ENCODE results near the gene FRRS1. TPM values are rescaled to one million over a fixed set of nuclear protein-coding genes. Genes with fewer than 3 reads are reported as not detected.
"Not testable (repeated sequence)": the region's sequence is repeated elsewhere in the genome, so short reads cannot be mapped to it uniquely, and the experiment has no call there.

FRRS1 gene
- total RNA-seq, 2 experiments from 2014 or later = 2.8 to 3.0 TPM

- POLR2A ChIA-PET = no interaction called here
- CTCF ChIA-PET = no interaction called here
These were observed 2.2 kb upstream of the FRRS1 start for GRCh38 chr1:99768524-99769245.

- CTCF ChIA-PET = interaction anchor here (0.6 kb wide), 1 partner anchor 30 kb away, joined by 3 read pairs; no protein-coding TSS in a partner anchor
- POLR2A ChIA-PET = no interaction called here
These were observed 1.7 kb upstream of the FRRS1 start for GRCh38 chr1:99768104-99768503.

GRCh38 chr1:99764909-99765308, 1.5 kb downstream of the FRRS1 start:
- POLR2A ChIA-PET = no interaction called here
- CTCF ChIA-PET = no interaction called here

- POLR2A ChIA-PET = no interaction called here
- CTCF ChIA-PET = no interaction called here
These were observed 2.0 kb downstream of the FRRS1 start for GRCh38 chr1:99764439-99764838.

GRCh38 chr1:99763956-99764355, 2.5 kb downstream of the FRRS1 start:
- CTCF ChIA-PET = no interaction called here
- POLR2A ChIA-PET = interaction anchor here (0.7 kb wide), 1 partner anchor 458 kb away, joined by 6 read pairs; no protein-coding TSS in a partner anchor

GRCh38 chr1:99761774-99762173, 4.7 kb downstream of the FRRS1 start:
- CTCF ChIA-PET = no interaction called here
- POLR2A ChIA-PET = interaction anchor here (0.7 kb wide), 1 partner anchor 276 kb away, joined by 3 read pairs; a partner anchor contains a TSS

GRCh38 chr1:99759518-99760160, 6.8 kb downstream of the FRRS1 start:
- POLR2A ChIA-PET = no interaction called here
- CTCF ChIA-PET = no interaction called here

GRCh38 chr1:99758686-99759517, 7.5 kb downstream of the FRRS1 start:
- CTCF ChIA-PET, POLR2A ChIA-PET: not testable (repeated sequence)

GRCh38 chr1:99758073-99758511, 8.3 kb downstream of the FRRS1 start:
- CTCF ChIA-PET = no interaction called here
- POLR2A ChIA-PET = no interaction called here

- CTCF ChIA-PET = no interaction called here
- POLR2A ChIA-PET = no interaction called here
These were observed 9.8 kb downstream of the FRRS1 start for GRCh38 chr1:99756598-99756997.

- ChIA-PET CTCF (no interaction called here), POLR2A (no interaction called here)
These were observed 10.8 kb downstream of the FRRS1 start for GRCh38 chr1:99755664-99756063.

- CTCF ChIA-PET = no interaction called here
These were observed 11.7 kb downstream of the FRRS1 start for GRCh38 chr1:99754697-99755096.

GRCh38 chr1:99754055-99754626, 12.3 kb downstream of the FRRS1 start:
- POLR2A ChIA-PET = no interaction called here

More at GRCh38 chr1:99754697-99755096, 11.7 kb downstream of the FRRS1 start:
- POLR2A ChIA-PET = no interaction called here

GRCh38 chr1:99751877-99752504, 14.4 kb downstream of the FRRS1 start:
- POLR2A ChIA-PET = no interaction called here
- CTCF ChIA-PET = no interaction called here

More at GRCh38 chr1:99754055-99754626, 12.3 kb downstream of the FRRS1 start:
- CTCF ChIA-PET = no interaction called here

GRCh38 chr1:99749504-99750347, 16.7 kb downstream of the FRRS1 start:
- ChIA-PET POLR2A (no interaction called here), CTCF (no interaction called here)

- ChIA-PET POLR2A (no interaction called here), CTCF (no interaction called here)
These were observed 18.0 kb downstream of the FRRS1 start for GRCh38 chr1:99748419-99748818.

GRCh38 chr1:99745684-99746083, 20.8 kb downstream of the FRRS1 start:
- ChIA-PET CTCF (no interaction called here), POLR2A (no interaction called here)

- CTCF ChIA-PET = no interaction called here
- POLR2A ChIA-PET = no interaction called here
These were observed 21.4 kb downstream of the FRRS1 start for GRCh38 chr1:99745061-99745460.

- POLR2A ChIA-PET = no interaction called here
- CTCF ChIA-PET = no interaction called here
These were observed 26.3 kb downstream of the FRRS1 start for GRCh38 chr1:99740141-99740540.
